Spleen (tissue), 7 donors: Measurements from ENCODE around the gene KCNH5.

Experiments used
- POLR2A ChIP-seq, 3 donors: fragments of 450-650 bp; IDR thresholded peaks; one replicate each; pipeline ENCODE4 v1.5.1; 2017; ENCODE audit warnings: antibody characterized with exemption in 3 of 3, mild to moderate bottlenecking in 1 of 3
- TF ChIP-seq, protein P1 (sequence below), 11 experiments: fragments of 200-600 bp in 7 of 11; fragments of 450-650 bp in 4 of 11; sonication (generic) in 4 of 11; IDR thresholded peaks in 8 of 11; conservative IDR thresholded peaks in 3 of 11; 1 replicate in 7 of 11; 2 replicates in 4 of 11; pipeline versions ENCODE4 v1.4.0 to v1.8.0; 2016 to 2021; ENCODE audit warnings: antibody characterized with exemption in 11 of 11, inconsistent platforms in 4 of 11, mild to moderate bottlenecking in 1 of 11
- donor health status: DM: no; HTN: no; CAD: no; lungs with moderate emphysema.
- donor health status: DM: no; HTN: no; CAD: no.
- donor health status: DM: no; HTN: no; CAD: no.

DNA sequence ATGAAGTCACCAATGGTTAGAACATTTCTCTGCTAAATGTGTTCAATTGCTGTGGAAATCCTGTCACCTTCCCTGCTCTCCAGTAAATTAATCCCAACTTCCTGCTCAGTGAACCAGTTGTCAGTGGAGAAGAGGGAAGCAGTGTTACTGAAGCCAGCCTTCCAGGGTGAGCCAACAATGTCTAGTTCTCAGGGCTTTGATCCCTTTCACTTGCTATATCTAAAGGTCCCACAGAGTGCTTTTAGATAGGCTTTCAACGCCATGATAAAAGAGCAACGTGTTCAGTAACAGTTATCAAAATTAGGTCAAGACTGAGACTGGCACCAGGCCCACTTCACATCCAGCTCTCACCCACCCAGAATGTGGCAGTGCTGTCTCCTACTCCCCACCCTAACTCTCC lies 139.7 kb downstream of the KCNH5 start:
- TF ChIP-seq, protein P1, sequence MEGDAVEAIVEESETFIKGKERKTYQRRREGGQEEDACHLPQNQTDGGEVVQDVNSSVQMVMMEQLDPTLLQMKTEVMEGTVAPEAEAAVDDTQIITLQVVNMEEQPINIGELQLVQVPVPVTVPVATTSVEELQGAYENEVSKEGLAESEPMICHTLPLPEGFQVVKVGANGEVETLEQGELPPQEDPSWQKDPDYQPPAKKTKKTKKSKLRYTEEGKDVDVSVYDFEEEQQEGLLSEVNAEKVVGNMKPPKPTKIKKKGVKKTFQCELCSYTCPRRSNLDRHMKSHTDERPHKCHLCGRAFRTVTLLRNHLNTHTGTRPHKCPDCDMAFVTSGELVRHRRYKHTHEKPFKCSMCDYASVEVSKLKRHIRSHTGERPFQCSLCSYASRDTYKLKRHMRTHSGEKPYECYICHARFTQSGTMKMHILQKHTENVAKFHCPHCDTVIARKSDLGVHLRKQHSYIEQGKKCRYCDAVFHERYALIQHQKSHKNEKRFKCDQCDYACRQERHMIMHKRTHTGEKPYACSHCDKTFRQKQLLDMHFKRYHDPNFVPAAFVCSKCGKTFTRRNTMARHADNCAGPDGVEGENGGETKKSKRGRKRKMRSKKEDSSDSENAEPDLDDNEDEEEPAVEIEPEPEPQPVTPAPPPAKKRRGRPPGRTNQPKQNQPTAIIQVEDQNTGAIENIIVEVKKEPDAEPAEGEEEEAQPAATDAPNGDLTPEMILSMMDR (IDR thresholded peaks at IDR 0.05 in 8 of 11, conservative IDR thresholded peaks at IDR 0.05 in 3 of 11), result no peak
- TF ChIP-seq POLR2A (IDR thresholded peaks at IDR 0.05), result no peak
